ENCODE data around the gene PTPRC. TPM values are rescaled to one million over a fixed set of nuclear protein-coding genes. Genes with fewer than 3 reads are reported as not detected.

Gene PTPRC
- total RNA-seq, 3 donors from 2014 or later: 22.0 to 36.0 (median 35.7) TPM

DNA sequence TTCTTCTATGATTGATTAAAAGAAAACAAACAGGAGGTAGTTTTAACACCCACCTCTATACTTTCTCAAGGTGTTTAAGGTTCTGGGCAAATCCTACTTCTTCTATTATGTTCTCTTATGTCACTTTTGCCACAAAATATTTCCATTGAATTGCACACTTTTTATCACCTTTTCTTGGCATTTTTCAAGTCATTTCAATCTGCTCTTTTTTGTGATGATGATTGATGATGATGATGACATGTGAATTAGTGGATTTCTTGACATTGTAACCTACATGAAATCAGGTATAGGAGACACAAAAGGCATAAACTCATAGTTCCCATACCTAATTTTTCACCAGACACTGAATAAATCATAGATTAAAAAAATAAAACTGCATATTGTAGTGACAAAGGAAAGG lies 4.1 kb downstream of the PTPRC start:
- H3K4me3 ChIP-seq: no peak overlapping the region
- TF ChIP-seq POLR2A (IDR thresholded peaks at IDR 0.05): no peak
- no peaks in the 10 kb centered on the region for H3K9me3 ChIP-seq
- H3K4me1 ChIP-seq: no peaks in the 10 kb centered on the region
- H3K27me3 ChIP-seq: no peaks in the 10 kb centered on the region
- H3K36me3 ChIP-seq: no peaks in the 10 kb centered on the region
- H3K27ac ChIP-seq: no peak overlapping the region
- no peak for DNase-seq (ENCODE audit: low spot score in 2 of 2)
- intact Hi-C loops (cut with DNase I; ENCODE audit: low total_unique reads): no loop called here

DNA sequence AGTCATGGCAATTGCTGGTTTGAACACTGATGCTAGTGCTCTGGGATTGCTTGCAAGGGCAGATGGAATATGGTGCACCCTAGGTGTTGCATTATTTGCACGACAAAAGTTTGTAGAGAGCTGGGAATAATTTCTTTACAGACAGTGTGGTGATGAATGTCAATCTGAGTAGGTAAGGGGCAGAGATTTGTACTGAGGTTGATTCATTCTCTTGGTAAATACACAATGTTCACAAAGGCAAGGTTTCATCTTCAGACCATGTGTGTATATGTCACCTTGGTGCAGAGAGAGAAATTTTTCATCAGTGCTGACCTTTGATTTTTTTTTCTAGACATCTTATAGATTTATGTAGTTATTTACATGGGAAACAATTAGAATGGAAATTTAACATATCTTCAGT lies 5.0 kb downstream of the PTPRC start:
- Histone ChIP-seq H3K36me3 (no peaks in the 10 kb centered on the region), H3K4me1 (no peaks in the 10 kb centered on the region), H3K27me3 (no peaks in the 10 kb centered on the region), H3K27ac (no peak overlapping the region), H3K9me3 (no peaks in the 10 kb centered on the region), H3K4me3 (no peak overlapping the region)
- intact Hi-C loops (cut with DNase I; ENCODE audit: low total_unique reads): loop anchor here (2.0 kb wide), 1 partner anchor 19 kb away; no protein-coding TSS in a partner anchor
- no peak for TF ChIP-seq POLR2AphosphoS5 (IDR thresholded peaks at IDR 0.05)
- no peak for TF ChIP-seq POLR2A (IDR thresholded peaks at IDR 0.05)
- TF ChIP-seq, protein P1, sequence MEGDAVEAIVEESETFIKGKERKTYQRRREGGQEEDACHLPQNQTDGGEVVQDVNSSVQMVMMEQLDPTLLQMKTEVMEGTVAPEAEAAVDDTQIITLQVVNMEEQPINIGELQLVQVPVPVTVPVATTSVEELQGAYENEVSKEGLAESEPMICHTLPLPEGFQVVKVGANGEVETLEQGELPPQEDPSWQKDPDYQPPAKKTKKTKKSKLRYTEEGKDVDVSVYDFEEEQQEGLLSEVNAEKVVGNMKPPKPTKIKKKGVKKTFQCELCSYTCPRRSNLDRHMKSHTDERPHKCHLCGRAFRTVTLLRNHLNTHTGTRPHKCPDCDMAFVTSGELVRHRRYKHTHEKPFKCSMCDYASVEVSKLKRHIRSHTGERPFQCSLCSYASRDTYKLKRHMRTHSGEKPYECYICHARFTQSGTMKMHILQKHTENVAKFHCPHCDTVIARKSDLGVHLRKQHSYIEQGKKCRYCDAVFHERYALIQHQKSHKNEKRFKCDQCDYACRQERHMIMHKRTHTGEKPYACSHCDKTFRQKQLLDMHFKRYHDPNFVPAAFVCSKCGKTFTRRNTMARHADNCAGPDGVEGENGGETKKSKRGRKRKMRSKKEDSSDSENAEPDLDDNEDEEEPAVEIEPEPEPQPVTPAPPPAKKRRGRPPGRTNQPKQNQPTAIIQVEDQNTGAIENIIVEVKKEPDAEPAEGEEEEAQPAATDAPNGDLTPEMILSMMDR (IDR thresholded peaks at IDR 0.05): no peak
- no peak for DNase-seq (ENCODE audit: low spot score in 2 of 2)

DNA sequence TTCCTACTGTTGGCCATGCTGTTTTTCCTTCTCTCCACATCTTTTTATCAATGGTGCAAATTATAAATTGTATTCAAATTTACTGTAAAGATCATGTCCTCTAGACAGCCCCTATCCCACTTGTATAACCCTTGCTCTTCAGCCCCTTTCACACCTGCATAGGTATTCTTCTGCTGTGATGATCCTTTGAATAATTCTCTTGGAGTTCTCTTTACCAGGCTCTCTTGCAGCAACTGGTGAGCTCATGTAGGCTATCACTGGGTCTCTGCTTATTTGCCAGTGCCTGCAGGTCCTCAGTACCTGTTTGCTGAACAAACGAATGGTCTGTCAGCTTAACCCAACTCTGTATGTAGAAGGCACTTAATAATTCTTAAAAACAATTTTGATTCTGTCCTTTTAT lies 8.2 kb downstream of the PTPRC start:
- no peak overlapping the region for H3K4me3 ChIP-seq
- no peaks in the 10 kb centered on the region for H3K27me3 ChIP-seq
- H3K4me1 ChIP-seq: no peaks in the 10 kb centered on the region
- TF ChIP-seq POLR2A (IDR thresholded peaks at IDR 0.05) (no peak), POLR2AphosphoS5 (IDR thresholded peaks at IDR 0.05) (no peak)
- TF ChIP-seq, protein P1 (IDR thresholded peaks at IDR 0.05): no peak
- no peak overlapping the region for H3K27ac ChIP-seq
- H3K9me3 ChIP-seq: no peaks in the 10 kb centered on the region
- H3K36me3 ChIP-seq: no peaks in the 10 kb centered on the region
- intact Hi-C loops (cut with DNase I; ENCODE audit: low total_unique reads): no loop called here
- DNase-seq (ENCODE audit: low spot score in 2 of 2): no peak

DNA sequence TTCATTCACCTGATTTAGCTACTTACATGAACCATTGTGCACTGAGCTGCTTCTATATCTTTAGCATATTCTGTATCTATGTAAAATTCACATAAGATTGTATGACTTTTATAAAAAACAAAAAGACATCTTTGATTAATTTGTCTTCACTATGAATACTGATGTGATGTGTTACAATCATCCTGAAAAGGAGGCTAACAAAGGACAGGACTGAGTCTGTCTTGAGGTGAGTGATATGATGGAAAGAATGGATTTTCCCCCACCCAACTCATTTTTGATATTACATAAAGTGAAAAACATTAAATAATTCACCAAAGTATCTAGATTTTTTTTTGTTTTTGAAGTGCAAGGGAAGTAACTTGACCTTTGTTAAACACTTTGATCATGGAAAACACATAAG lies 9.8 kb downstream of the PTPRC start:
- Histone ChIP-seq H3K4me1 (no peaks in the 10 kb centered on the region), H3K36me3 (no peaks in the 10 kb centered on the region), H3K4me3 (no peak overlapping the region), H3K9me3 (no peaks in the 10 kb centered on the region), H3K27me3 (no peaks in the 10 kb centered on the region), H3K27ac (no peak overlapping the region)
- TF ChIP-seq, protein P1 (IDR thresholded peaks at IDR 0.05): no peak
- TF ChIP-seq POLR2A (IDR thresholded peaks at IDR 0.05) (no peak), POLR2AphosphoS5 (IDR thresholded peaks at IDR 0.05) (no peak)
- no peak for DNase-seq (ENCODE audit: low spot score in 2 of 2)
- intact Hi-C loops (cut with DNase I; ENCODE audit: low total_unique reads): no loop called here

DNA sequence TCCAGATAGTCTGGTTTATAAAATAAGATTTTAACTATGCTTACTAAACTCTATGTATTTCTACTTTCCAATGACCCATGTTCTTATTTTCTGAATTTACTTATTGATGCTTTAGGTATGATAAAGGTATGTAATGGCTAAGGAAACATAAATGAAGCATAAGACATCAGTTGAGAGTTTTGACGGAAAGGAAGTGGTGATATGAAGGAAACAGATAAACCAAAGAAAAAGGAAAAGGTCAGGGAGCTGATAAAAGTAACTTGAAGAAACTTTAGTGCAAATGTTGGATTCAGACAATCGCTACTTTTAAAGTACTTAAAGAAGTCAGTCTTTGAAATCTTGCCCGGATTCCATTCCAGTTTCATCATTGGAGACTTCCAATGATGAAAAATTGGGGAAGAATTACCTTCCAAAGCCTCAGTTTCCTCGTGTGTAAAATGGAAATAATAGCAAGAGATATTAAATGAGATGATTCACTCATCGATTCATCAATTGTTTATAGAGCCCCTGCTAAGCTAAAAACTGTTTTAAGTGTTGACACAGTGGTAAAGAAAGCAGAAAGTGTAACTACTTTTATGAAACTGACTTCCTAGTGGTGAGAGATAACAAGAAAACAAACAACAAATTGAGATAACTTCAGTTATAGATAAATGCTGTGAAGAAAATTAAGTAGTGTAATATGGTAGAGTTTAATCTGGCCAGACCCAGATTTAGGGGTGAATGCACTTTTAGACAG lies 10.6 kb downstream of the PTPRC start:
- TF ChIP-seq POLR2A (IDR thresholded peaks at IDR 0.05) (no peak), POLR2AphosphoS5 (IDR thresholded peaks at IDR 0.05) (no peak)
- TF ChIP-seq, protein P1 (IDR thresholded peaks at IDR 0.05): no peak
- no peaks in the 10 kb centered on the region for H3K9me3 ChIP-seq
- DNase-seq (ENCODE audit: low spot score in 2 of 2): no peak
- H3K27me3 ChIP-seq: no peaks in the 10 kb centered on the region
- no peak overlapping the region for H3K4me3 ChIP-seq
- no peaks in the 10 kb centered on the region for H3K4me1 ChIP-seq
- no peaks in the 10 kb centered on the region for H3K36me3 ChIP-seq
- intact Hi-C loops (cut with DNase I; ENCODE audit: low total_unique reads): no loop called here
- H3K27ac ChIP-seq: no peak overlapping the region
